Esophagus (tissue), 2 donors: ENCODE data around the gene ALDH16A1. TPM values are rescaled to one million over a fixed set of nuclear protein-coding genes. Genes with fewer than 3 reads are reported as not detected.

Source experiments
- H3K27ac ChIP-seq, 2 donors: one replicate each; pipeline ENCODE4 v1.5.1; 2013; ENCODE audit warnings: low read depth in 2 of 2, mild to moderate bottlenecking in 2 of 2, inconsistent platforms in 1 of 2, low read length in 1 of 2, moderate library complexity in 1 of 2
- H3K27me3 ChIP-seq, 2 donors: one replicate each; pipeline ENCODE4 v1.6.1; 2013; ENCODE audit warnings: low read length in 2 of 2, control low read depth in 1 of 2, mild to moderate bottlenecking in 1 of 2; ENCODE audit not compliant: insufficient read depth in 2 of 2, control insufficient read depth in 1 of 2
- H3K36me3 ChIP-seq, 2 donors: one replicate each; pipeline ENCODE4 v1.6.1; 2013; ENCODE audit warnings: low read length in 1 of 2; ENCODE audit not compliant: control insufficient read depth in 2 of 2, insufficient read depth in 2 of 2
- H3K4me1 ChIP-seq, 2 donors: one replicate each; pipeline ENCODE4 v1.6.1; 2013; ENCODE audit warnings: low read length in 1 of 2; ENCODE audit not compliant: control insufficient read depth in 2 of 2, insufficient read depth in 2 of 2
- H3K4me3 ChIP-seq, 2 donors: one replicate each; pipeline ENCODE4 v1.5.1; 2013; ENCODE audit warnings: low read length in 2 of 2, mild to moderate bottlenecking in 2 of 2, low read depth in 1 of 2, moderate library complexity in 1 of 2
- H3K9me3 ChIP-seq, 2 donors: one replicate each; pipeline ENCODE4 v1.6.1; 2013; ENCODE audit warnings: mild to moderate bottlenecking in 2 of 2, low read depth in 1 of 2, low read length in 1 of 2, moderate library complexity in 1 of 2; ENCODE audit not compliant: control insufficient read depth in 2 of 2, insufficient read depth in 1 of 2
- WGBS, 2 donors: extraction: QIAGEN DNeasy Blood & Tissue Kit; methylation state at CpG; one replicate each; pipeline ENCODE4 v1.1.7; 2013; 5-methylcytosine and 5-hydroxymethylcytosine counted together
- polyA plus RNA-seq, 2 donors: library from polyadenylated mRNA; stranded (reverse); fragments of 200-250 nt; gene quantifications; one replicate each; pipeline ENCODE4 v1.2.3, GENCODE V29; 2013
- donor health status: healthy with polysubstance abuse.
- donor health status: Bipolar disorder and iron deficiency.

Gene ALDH16A1
- polyA plus RNA-seq, 2 donors: 29.4 to 29.9 TPM

DNA sequence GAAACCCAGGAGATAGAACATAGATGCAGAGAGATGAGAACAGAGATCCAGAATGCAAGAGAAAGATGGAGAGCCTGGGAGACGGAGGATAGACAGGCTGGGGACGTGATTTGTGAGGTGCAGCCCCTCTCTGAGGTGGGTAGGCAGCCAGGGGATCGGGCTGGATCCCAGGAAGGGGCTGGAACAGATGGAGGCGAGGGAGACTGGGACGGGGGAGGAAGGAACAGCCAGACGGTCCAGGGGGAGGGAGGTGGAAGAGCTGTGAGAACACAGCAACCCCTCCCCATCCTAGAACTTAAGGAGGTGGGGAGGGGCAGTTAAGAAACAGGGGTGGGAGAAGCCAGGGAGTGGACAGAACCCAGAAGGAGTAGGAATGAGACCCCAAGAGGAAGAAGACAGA, 14.8 kb upstream of the ALDH16A1 start:
- H3K9me3 ChIP-seq: peaks cover 0 to 5% of the 10 kb centered on the region in 2 donors
- peaks cover 0 to 17% of the 10 kb centered on the region in 2 donors for H3K27me3 ChIP-seq
- no peak overlapping the region for H3K4me3 ChIP-seq
- H3K27ac ChIP-seq: no peak overlapping the region
- 9 to 20% methylated on average over 6 of the region's 6 CpGs for WGBS, 2 donors
- H3K36me3 ChIP-seq: no peaks in the 10 kb centered on the region
- H3K4me1 ChIP-seq: peaks cover 2% of the 10 kb centered on the region in 2 donors

DNA sequence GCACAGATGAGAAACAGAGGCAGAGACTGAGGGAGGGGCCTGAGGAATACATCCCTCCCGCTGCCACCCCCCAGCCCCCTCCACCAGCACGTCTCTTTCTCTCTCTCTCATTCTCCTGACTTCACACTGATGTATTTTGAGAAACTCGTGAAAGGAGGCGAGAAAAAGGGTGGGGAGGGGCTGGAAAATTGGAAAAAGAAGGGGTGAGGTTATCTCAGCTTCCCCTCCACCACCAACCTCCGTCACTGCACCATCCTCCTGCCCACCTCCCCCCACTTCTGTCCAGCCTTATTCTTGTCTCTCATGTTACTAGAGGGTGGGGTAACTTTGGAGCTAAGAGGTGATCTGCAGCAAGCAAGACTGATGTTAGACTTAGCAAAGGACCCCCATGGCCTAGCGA, 13.2 kb upstream of the ALDH16A1 start:
- Histone ChIP-seq H3K27ac (no peak overlapping the region), H3K4me3 (no peak overlapping the region), H3K4me1 (peaks cover 2% of the 10 kb centered on the region in 2 donors), H3K9me3 (peaks cover 0 to 5% of the 10 kb centered on the region in 2 donors), H3K27me3 (peaks cover 0 to 12% of the 10 kb centered on the region in 2 donors), H3K36me3 (no peaks in the 10 kb centered on the region)
- 36 to 37% methylated on average over 6 of the region's 6 CpGs for WGBS, 2 donors

DNA sequence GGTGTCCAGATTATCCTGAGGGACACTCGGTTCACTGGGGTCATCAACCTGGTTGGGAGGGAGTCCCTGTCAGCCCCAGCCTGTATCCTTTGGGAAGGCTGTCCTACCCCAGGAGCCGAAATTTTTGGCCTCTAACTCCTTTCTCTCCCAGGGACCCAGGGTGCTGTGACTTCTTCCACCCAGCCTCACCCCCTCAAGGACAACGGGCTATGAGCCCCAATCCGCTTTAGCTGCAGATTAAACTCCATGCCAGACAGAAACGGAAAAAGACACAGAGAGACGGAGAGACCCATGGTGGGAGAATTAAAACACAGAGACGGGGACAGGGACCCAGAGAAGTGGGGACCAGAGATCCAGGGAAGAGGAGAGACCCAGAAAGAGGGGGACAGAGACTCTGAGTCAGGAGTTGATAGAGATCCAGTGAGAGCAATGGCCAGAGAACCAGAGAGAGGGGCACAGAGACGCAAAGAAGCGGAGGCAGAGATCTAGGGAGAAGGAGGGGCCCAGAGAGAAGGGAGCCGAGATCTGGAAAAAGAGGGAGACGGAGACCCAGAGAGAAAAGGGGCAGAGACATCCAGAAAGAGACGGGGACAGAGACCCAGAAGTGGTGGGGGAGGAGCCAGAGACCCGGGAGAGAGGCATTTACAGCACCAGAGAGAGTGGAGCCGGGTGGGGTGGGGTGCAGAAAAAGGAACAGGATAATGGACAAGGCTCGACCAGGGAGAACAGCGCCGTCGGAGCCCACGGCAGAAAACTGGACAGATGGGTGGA, 12.4 kb upstream of the ALDH16A1 start:
- H3K4me3 ChIP-seq: no peak overlapping the region
- H3K27me3 ChIP-seq: peaks cover 0 to 12% of the 10 kb centered on the region in 2 donors
- no peak overlapping the region for H3K27ac ChIP-seq

GRCh38 chr19:49441210-49441959, 11.6 kb upstream of the ALDH16A1 start, which contains the start of gene SLC17A7:
TSS of gene SLC17A7 (minus strand) at chr19:49441527. CDS start at chr19:49441379, 148 bp downstream.
- peaks cover 0 to 3% of the 10 kb centered on the region in 2 donors for H3K9me3 ChIP-seq
- WGBS, 2 donors: 4 to 9% methylated on average over 20 to 56 of the region's 56 CpGs
- H3K27ac ChIP-seq: no peak within 1 kb of the TSS
- H3K36me3 ChIP-seq: peaks cover 0 to under 1% of the 10 kb centered on the region in 2 donors
- peak within 1 kb of the TSS in 1 of 2 donors; percentile 61 for H3K4me3 ChIP-seq
- H3K4me1 ChIP-seq: peaks cover 0 to 2% of the 10 kb centered on the region in 2 donors
- peaks cover 0 to 12% of the 10 kb centered on the region in 2 donors for H3K27me3 ChIP-seq

More for the DNA sequence above, 12.4 kb upstream of the ALDH16A1 start:
- Histone ChIP-seq H3K9me3 (peaks cover 0 to 5% of the 10 kb centered on the region in 2 donors), H3K4me1 (peaks cover 2% of the 10 kb centered on the region in 2 donors), H3K36me3 (no peaks in the 10 kb centered on the region)
- WGBS, 2 donors: 20 to 33% methylated on average over 14 to 18 of the region's 19 CpGs

DNA sequence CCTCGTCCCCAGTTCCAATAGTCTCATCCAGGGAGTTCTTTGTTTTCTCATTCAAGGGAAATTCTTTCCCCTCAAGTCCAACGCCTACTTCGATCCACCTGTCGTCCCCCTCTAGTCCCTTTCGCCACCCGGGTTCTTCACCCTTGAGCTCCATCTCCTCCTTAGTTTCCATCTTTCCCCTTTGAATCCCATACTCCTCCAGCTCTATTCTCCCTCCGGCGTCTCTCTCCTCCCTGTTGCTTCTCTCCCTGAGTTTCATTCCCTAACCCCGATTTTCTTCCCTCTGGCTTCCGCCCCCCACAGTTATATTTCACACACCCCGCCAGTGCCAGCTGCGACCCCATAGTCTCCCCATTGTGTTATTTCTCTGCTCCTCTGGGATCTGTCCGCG, 11.1 kb upstream of the ALDH16A1 start:
- Histone ChIP-seq H3K4me3 (peak overlapping the region in 1 of 2 donors; percentile 61), H3K36me3 (peaks cover 0 to 4% of the 10 kb centered on the region in 2 donors), H3K4me1 (peaks cover 0 to 2% of the 10 kb centered on the region in 2 donors), H3K27me3 (peaks cover 0 to 10% of the 10 kb centered on the region in 2 donors), H3K27ac (no peak overlapping the region), H3K9me3 (no peaks in the 10 kb centered on the region)
- 17 to 19% methylated on average over 14 of the region's 14 CpGs for WGBS, 2 donors

GRCh38 chr19:49442354-49442753, 10.7 kb upstream of the ALDH16A1 start:
- H3K27ac ChIP-seq: no peak overlapping the region
- H3K4me1 ChIP-seq: peaks cover 0 to 2% of the 10 kb centered on the region in 2 donors
- no peaks in the 10 kb centered on the region for H3K9me3 ChIP-seq
- H3K36me3 ChIP-seq: peaks cover 0 to 8% of the 10 kb centered on the region in 2 donors
- 4 to 6% methylated on average over 11 of the region's 11 CpGs for WGBS, 2 donors
- peaks cover 0 to 6% of the 10 kb centered on the region in 2 donors for H3K27me3 ChIP-seq
- peak overlapping the region in 1 of 2 donors; percentile 61 for H3K4me3 ChIP-seq

DNA sequence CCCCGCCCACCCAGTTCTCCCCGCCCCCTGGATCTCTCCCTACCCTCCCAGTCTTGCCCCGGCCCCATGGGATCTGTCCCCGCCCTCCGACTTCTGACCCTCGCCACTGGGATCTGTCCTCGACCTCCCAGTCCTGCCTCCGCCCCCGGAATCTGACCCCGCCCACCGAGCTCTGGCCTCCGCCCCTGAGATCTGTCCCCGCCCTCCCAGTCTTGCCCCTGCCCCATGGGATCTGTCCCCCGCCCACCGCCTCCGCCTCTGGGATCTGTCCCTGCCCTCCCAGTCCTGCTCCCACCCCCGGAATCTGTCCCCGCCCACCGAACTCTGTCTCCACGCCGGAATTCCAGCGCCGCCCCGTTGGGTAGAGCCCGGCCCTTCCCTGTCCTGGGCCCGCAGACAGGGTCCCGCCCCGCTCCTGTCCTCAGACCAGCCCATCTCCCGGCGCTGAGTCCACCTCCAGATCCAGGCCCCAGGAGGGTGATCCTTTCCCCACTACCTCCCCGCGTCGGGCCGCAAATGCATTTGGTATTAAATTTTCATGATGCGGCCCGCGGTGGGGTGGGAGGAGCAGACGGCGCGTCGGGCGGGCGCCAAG, 10.2 kb upstream of the ALDH16A1 start:
- 1 to 2% methylated on average over 42 to 43 of the region's 43 CpGs for WGBS, 2 donors

DNA sequence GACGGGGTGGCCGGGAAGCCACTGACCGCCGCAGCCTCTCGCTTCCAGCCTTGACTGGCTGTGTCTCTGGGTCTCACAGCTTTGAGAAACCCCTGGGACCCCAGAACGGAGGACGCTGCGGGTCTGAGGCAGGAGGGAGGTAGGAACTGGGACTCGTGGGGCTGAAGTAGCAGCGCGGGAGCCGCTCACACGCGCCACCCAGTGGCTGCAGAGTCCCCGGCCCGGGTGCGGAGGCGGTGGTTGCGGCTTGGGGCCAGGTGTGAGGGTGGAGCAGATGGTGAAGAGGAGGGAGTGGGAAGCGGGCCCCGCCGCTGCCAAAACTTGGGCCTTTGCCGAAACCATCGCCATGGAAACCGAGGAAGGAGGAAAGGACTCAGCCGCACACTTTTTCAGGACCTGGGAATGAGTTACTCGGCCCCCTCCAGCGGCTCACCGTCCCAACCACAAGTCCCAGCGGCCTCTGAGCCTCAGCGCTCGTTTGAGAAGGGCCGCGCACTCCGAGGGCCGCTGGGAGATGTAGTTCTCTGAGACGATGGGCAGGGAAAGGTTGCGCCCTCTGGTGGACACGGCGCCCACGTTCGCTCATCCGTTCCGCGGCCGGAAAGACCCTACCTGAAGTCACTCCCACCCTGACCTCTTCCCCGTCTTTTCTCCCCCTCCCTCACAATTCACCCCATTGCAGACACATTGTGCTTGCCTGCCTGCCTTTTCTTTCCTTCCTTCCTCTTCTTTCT, 9.5 kb upstream of the ALDH16A1 start:
- H3K27ac ChIP-seq: peak overlapping the region; percentile 80 to 86
- H3K4me1 ChIP-seq: peaks cover 0 to 2% of the 10 kb centered on the region in 2 donors
- H3K27me3 ChIP-seq: peaks cover 0 to 5% of the 10 kb centered on the region in 2 donors
- no peaks in the 10 kb centered on the region for H3K9me3 ChIP-seq
- peaks cover 3 to 11% of the 10 kb centered on the region in 2 donors for H3K36me3 ChIP-seq
- 0% methylated on average over 46 to 47 of the region's 47 CpGs for WGBS, 2 donors
- peak overlapping the region; percentile 61 to 70 for H3K4me3 ChIP-seq

More for the DNA sequence above, 10.2 kb upstream of the ALDH16A1 start:
- Histone ChIP-seq H3K9me3 (no peaks in the 10 kb centered on the region), H3K36me3 (peaks cover 0 to 9% of the 10 kb centered on the region in 2 donors), H3K4me1 (peaks cover 0 to 2% of the 10 kb centered on the region in 2 donors), H3K27ac (peak overlapping the region; percentile 80 to 86), H3K27me3 (peaks cover 0 to 5% of the 10 kb centered on the region in 2 donors), H3K4me3 (peak overlapping the region; percentile 61 to 70)
